Activated T-helper 1 cell treated with Interleukin-2 at 50 U/mL for 16 hours (primary cell): ENCODE data around the gene GAK.
"Not testable (repeated sequence)": the region's sequence is repeated elsewhere in the genome, so short reads cannot be mapped to it uniquely, and the experiment has no call there.

ENCODE experiments used
- DNase-seq: peaks from one replicate; pipeline ENCODE4 v3.0.0-alpha.2; 2020; ENCODE audit warnings: low read depth

GAK gene

DNA sequence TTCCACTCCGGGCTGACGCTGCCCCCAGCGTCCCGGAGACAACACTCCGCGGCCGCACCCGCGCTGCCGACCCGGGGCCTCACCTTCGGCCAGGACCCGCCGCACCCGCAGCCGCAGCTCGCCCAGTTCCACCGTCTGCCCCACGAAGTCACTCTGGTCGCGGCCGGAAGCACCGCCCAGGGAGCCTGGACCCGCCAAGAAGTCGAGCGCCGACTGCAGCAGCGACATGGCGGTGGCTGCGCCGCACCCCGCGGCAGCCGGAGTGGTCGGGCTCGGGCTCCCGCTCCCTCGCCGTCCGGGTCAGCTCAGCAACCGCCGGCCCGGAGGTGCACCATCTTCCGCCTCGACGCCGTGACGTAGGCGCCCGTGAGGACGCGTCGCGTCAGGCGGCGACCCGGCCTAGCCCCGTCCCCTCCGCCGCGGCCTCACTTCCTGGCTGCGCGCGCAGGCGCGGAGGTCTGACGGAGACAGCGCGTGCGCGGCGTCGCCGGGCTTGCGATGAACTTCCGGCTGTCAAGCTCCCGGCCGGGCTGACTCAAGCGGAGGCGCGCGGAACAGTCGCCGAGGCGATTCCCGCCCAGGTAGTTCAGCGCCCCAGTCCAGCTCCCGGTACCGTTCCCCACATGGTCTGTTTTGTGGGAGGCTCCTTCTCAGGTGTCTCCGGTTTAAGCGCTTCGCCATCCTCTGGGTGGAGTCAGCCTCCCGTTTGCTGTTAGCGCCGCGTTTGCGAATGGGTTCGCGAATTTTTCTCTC, at the start of gene GAK, which contains the start of gene TMEM175:
TSS of gene GAK (minus strand) at position 357 of the 753 bp plus-strand sequence. CDS start at position 228, 129 bp downstream.
TSS of gene TMEM175 (plus strand) at position 501 of the 753 bp plus-strand sequence. CDS start 15,280 bp downstream, outside the sequence.
- peak; percentile 98 for DNase-seq

DNA sequence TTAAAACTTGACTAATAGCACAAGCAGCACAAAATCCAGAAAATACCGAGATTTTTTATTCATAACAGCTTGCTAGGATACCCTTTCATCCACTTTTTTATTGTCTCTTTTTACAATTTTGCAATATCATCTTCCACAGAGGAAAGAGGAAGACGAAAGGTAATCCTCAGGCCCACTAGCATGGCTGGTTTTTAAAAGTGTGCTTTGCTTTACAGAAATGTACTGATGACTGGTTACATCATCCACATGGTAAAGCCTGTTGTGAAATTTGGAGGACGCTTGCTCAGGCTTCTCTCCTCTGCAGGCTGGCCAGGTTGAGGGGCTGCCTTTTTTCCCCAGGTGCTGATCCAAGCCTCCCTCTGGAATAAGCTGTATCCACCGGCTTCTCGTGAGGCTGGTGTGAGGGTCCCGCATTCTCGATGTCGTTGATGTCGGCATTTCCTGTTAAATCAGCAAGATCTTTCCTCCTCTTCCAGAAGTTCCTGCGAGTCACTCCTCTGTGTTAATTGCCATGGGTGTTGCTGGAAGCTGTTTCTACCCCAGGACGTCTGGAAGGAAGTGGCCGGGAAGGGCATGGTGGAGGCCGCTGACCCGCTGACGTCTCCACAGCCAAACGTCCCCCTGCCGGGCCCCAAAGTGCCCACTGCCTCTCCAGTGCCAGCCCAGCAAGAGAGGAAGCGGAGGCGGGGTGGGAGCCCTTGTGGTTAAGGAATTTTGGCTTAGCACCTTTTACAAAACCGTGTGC, 47.0 kb upstream of the GAK start:
- DNase-seq, result no peak

DNA sequence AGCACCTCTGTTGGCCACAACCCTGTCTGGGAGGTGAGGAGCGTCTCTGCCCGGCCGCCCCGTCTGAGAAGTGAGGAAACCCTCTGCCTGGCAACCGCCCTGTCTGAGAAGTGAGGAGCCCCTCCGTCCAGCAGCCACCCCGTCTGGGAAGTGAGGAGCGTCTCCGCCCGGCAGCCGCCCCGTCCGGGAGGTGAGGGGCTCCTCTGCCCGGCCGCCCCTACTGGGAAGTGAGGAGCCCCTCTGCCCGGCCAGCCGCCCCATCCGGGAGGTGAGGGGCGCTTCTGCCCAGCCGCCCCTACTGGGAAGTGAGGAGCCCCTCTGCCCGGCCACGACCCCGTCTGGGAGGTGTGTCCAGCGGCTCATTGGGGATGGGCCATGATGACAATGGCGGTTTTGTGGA, 43.9 kb upstream of the GAK start:
- DNase-seq, result not testable (repeated sequence)

DNA sequence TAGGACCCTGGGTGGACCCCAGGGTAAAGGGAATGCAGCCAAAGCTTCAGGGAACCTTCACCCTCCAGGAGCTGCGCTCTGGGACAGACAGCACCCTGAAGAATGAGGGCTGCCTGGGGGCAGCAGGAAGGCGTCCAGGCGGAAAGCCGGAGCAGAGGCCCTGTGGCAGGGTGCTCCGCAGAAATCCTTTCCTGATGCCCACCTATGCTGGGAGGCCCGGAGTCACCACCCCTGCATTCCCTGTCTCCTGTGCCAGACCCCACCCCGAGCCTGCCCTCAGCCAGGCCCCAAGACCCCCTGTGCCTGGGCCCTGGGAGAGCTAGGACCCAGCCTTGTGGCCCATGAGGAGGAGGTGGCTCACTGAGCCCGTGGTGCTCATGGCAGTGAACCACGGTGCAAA, 42.6 kb upstream of the GAK start:
- DNase-seq, result no peak

DNA sequence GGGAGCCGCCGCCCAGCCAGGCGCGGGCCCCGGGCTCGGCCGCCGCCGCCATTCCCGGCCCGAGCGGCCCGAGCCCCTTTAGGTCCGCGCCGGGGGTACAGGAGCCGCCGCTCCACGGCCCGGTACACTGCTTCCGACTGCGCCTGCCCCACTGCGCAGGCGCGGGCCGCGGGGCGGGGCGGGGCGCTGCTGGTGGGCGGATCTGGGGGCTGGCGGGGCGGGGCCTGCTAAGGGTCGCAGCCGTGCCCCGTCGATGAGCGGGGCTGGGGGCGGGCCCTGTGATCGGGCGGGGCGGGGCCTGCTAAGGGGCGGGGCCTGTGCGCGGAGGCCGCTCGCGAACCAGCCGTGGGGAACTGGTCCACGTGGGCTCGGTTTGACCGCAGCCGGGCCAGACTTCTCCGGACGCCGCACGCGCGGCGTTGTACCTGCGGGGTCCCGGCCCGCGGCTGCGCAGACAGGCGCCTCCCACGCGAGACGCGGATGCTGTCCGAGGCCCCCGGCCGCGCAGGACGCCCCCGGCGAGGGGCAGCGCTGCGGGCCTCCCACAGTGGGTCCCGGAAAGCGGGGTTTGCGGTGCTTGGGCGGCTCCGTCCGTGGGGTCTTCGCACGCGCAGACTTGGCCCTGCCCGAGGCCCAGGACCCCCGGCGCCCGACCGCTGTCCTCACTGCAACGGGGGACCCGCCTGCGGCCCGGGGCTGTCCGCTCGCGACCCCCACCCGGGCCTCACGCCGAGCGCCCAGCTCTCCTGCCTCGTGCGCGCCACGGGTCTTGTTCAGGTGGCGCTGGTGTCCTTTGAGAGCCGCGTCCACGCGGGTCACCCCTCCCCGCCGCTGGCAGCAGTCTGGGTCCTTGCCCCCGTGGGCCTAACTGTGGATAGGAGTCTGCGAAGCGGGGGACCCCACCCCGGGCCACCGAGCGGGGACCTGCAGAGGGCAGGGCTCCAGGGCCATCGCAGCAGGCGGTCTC, 41.6 kb upstream of the GAK start, which contains the start of gene DGKQ:
TSS of gene DGKQ (minus strand) at position 139 of the 967 bp plus-strand sequence. CDS start at position 52, 87 bp downstream.
- DNase-seq, result peak; percentile 87

DNA sequence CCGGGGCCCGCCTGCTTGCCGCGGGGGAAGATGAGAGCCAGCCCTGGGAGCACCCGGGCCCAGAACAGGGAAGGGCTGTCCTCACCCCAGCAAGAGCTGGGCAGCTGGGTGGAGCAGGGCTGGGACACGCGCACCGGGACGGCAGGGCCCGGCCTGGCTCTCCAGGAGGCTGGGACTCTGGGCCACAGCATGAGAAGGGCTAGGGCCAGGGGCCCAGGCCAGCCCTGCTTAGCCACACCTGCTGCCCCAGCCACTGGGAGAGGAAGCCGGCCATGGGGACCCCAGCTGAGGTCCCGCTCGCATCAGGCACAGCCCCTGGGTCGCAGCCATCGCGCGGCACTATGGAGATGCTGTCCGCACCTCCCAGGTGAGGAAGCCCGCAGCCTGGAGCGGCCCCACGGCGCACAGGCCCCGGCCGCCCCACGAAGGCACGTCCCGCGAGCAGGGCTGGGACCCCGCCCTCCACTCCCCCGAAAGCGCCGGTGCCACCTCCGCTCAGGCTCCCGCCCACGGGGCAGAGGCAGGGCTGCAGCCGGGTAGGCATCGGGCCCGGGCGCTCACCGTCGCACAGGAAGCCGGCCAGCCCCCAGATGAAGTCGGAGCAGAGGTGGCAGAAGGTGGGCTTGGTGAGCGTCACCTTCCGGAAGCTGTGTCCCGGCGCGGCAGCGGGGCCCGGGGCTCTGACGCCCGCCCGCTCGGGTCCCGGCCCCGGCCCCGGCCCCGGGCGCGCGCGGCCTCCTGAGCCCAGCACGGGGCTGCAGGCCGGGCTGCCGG, 40.7 kb upstream of the GAK start:
- DNase-seq, result peak; percentile 40

DNA sequence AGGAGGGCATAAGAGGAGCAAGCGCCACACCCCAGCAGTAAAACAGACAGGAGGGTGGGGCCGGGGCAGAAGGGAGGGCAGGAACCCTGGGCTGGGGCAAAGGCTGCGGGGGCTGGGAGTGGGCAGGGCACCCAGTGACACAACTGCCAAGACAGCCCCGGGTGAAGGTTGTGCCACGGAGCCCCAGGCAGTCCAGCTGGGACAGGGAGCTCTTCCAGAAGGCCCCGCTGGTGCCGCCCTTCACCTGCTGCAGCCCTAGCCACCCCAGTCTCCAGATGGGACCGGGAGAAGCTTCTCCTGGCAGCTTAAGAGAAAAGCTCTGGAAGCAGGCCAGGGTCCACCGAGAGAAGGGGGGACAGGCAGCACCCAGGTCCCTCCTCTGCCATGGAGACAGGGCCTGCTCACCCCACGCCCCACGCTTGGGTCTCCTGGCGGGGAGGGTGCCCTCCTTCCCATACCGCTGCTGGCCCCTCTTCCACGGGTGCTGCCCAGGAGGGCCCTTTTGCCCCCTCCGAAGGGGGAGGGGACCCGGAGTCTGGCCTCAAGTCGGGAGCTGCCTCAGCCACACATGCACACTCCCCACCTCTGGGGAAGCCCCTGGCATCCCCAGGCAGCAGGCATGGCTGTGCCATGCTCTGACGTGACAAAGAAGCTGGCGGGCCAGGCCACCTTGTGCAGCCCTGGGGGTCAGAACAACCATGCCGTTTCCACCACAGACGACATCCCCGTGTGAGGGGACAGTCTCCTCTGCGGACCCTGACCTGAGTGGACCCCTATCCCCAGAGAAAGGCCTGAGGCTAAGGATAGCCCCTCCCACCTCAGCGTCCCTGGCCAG, 39.8 kb upstream of the GAK start:
- DNase-seq, result no peak

DNA sequence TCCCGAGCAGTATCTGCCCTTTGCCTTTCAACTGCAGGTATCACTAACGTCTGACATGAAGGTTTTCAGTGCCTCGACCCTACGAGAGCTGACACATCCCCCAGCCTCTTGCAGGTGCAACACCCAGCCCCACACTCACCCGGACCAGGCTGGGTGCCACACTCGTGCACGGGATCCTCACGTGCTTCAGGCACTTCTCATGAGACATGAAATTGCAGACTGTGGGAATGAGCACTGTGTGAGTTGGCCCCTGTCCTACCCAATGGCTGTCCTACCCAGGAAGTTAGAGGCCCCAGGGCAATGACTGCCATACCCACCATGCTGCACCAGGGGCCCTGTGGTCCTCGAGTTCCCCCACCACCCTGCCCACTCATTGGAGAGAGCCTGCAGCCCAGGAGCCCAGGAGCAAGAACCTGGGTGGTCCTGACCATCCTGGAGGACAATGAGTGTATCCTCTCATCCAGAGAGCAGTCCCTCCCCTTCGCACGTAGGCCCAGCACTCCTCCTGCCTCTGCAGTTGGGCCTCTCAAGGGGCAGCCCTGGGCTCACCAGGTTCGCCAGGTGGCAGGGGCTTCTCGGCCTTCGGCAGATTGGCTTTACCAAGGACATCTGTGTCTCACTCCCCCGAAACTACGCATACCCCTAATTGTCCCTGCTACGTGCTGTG, 38.9 kb upstream of the GAK start:
- no peak for DNase-seq

DNA sequence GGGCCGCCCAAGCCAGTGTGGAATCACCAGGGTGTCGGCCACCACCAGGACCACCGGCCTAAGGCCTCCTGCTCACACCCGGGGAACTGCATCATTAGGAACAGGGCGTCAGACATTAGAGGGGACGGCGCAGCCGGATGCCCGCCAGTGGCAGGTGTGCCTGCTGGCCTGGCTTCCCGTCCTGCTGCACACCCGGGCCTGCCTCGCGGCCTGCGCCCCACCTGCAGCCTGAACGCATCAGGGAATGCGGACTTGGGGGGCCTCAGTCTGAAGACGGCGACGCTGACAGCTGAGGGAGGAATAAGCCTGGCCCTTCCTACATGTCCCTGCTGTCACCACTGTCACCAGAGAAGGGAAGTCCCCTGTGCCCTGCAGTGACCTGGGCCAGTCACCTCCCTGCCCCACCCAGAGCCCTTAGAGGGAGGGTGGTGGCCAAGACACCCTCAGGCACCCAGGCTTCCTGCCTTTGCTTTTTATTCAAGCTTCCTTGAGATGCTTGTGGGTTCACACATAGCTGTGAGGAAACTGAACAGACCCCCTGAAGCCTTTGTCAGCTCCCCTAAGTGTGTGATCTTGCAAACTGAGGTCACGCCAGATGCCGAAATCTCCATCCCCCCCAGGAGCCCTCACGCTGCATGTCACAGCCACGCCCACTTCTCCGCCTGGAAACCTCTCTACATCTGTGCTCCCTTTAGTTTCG, 38.1 kb upstream of the GAK start:
- DNase-seq, result no peak

DNA sequence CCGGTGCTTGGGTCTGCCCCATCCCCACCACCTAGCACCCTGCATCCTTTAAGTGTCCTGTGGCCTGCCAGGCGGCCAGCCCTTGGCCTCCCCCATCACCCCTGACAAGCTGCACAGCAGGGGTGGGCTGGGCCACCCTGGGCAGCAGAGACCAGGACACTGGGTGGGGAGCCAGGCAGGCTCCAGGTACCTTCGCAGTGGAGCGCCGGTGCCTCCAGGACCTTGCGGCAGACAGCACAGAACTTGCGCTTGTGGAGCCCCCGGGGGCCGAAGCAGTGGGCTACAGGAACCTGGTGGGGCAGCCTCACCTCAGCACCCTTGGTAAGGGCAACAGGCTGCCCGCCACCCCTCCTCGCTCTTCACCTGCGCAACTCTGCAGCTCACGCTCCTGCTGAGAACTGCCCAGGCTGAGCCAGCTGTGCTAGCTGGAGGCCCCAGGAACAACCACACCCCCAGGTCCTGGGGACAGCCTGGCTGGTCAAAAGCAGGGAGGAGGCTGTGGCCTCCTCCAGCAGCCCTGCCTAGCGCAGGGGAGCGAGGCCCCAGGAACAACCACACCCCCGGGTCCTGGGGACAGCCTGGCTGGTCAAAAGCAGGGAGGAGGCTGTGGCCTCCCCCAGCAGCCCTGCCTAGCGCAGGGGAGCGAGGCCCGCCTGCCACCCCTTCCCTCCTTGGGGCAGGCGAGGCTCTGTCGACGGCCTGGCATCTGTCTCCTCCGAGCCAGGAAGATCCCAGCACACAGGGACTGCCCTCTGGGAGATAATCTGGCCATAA, 36.7 kb upstream of the GAK start:
- DNase-seq, result no peak

DNA sequence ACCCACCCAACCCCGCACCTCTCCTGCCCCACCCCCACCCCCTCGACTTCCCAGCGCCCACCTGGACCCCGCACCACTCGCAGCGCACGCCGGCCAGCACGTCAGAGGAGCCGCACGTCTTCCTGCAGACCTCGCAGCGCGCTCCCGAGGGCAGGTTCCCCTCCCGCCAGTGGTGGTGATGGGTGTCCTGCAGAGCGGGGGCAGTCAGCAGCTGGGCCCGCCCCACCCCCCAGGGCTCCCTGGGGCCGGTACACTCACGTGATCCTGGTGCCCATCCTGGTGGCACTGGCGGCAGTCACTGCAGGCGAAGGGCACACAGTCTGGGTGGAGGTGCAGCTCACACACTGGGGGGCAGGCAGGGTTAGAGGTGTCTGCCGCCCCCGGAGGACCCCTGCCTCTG, 36.1 kb upstream of the GAK start:
- DNase-seq, result no peak

DNA sequence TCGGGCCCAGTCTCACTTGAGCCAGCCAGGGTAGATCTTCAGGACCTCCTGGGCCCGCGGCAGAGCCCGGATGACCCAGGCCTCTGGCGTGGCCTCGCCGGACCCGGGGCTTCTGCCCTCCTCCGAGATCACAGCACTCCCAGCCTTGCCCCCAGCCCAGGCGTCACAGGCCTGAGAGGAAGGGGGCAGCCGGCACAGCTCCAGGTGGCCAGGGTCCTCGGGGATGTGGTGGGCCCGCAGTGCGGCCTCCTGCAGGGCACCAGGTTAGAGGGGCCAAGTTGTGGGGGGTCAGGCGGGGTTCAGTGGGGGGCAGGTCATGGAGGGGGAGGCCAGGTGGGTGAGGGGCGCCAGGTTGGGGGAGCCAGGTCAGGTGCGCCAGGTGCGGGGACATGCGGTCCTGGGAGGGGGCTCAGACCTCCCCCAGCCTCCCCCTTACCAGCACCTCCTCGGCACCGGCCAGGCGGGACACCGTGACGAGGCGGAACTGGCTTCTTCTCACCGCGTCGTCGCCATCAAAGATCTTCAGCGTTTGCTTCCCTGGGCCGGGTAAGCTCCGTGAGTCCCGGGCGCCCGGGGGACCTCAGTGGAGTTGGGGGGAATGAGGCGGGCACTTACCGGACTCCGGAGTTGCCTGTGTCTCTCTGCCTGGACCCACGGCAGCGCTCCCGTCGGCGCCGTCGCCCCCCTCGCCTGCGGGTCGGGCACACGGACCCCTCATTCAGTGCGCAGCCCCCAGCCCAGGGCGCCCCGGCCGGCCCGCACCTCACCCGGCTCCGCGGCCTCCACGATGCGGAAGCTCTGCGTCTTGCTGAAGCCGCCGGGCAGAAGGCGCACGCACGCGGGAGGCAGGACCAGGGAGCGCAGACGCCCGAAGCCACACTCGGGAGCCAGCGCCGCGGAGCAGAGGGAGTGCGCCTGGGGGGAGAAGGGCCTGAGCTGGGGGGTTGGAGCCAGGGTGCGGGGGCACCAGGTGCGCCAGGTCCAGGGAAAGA, 35.3 kb upstream of the GAK start:
- DNase-seq, result no peak

DNA sequence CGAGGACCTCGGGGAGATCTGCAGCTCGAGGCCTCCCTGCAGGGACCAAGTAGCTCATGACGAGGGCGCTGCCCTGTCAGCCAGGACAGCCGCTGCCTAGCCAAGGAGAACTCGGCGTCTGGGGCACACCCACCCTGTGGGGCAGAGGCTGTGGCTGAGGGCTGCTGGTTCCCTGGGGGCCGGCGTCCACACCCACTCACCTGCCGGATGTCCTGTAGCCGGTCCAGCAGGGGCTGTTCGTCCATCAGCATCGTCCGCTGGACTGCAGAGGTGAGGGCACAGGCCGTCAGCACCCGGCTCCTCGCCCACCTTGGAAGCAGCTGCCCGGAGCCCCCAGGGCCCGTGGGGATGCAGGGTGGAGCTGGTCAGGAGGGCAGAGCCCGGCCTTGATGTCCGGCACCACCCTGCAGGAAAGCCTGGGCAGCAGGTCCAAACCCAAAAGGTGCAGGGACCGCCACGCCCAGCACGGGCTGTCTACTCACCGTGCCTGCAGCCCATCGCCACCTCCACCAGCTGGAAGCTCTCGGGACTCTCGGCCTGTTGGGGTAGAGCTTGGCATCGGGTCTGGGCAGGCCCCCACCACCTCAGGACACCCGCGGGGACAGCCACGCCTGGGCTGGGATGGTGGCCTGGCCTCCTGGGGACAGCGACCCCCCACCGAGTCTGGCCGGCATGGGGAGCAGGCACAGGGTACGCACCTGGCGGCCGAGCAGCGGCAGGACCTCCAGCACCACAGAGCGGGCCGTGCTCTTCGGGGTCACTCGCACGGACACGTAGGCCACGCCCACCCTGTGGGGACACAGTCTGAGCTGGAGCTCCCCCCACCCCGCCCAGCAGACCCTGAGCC, 34.4 kb upstream of the GAK start:
- DNase-seq, result no peak

DNA sequence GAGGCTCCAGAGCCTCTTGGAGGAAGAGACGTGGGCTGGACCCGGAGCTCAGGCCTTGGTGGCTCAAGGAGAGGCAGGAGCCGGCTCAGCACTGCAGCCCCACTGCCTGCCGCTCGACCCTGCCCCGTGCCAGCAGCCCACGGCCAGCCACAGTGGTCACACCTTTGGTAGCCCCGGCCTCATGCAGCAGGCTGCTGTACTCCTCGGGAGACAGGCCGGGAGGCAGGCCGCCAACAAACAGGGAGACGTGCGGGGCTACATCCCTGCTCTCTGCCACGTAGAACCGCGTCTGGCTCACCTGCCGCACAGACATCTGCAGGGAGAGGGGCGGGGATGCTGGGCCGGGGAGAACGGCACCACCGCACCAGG, 33.6 kb upstream of the GAK start:
- DNase-seq, result no peak

DNA sequence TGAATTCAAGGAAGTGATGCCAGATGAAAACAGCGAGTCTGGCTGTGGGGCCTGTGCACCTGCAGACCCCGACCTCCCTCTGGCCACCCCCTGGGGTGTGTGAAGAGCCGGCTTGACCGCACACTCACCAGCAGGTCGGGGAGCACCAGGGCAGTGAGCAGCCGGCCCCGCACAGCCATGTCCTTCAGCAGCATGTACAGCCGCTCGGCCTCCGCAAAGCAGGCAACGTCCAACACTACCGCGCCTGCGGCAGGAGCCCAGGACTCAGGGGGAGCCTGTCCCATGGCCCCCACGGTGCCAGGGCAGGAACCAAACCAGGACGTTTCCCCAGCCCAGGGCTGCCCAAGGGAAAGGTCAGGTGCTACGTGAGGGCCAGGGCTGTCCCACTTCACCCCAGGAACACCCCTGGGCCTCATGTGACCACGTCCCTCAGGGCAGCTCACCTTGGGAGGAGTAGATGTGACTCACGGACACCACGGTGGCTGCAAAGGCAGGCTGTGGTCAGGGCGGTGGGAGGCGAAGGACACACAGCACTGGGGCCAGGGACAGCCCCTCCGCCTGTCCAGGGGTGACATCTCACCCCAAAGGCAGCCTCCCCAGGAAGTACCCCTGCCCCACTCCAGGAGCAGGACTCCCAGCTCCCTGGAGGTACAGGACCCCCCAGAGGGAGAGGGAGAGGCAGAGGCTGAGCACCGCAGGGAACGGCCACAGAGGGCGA, 33.1 kb upstream of the GAK start:
- no peak for DNase-seq
